Germinal center (tissue), 1 donor: ENCODE measurements around the gene OR5I1.
"Not testable (repeated sequence)": the region's sequence is repeated elsewhere in the genome, so short reads cannot be mapped to it uniquely, and the experiment has no call there.

Experiments used
- DNase-seq: peaks from one replicate; pipeline ENCODE4 v3.0.0; 2012; ENCODE audit warnings: mixed read lengths, low spot score

The OR5I1 gene

DNA sequence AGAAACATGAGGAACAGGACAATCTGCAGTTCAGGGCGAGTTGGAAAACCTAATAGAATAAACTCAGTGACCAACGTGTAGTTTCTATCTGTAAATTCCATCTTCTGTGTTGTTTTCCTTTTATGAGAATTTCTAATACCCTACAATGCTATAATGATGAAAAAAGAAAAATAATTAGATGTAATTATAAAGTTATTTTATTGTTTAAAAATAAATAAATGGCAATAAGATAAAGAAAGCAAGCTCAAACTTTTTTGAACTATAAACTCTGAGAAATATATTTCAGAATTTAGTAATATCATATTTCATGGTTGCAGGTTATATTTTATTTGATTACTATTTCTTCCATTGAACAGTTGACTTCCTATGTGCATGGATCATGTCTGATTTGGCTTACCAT is at the start of gene OR5I1:
TSS of gene OR5I1 (minus strand) at position 101 of the 400 bp plus-strand sequence. CDS start at position 101, 0 bp downstream.
- no peak for DNase-seq

GRCh38 chr11:55970935-55971334 is 34.7 kb upstream of the OR5I1 start:
- DNase-seq, result no peak

GRCh38 chr11:55969845-55970244 is 33.6 kb upstream of the OR5I1 start, which contains the start of gene OR10AG1:
Gene OR10AG1 (minus strand): TSS chr11:55969945. CDS start chr11:55969907, 38 bp downstream.
- DNase-seq, result no peak

GRCh38 chr11:55967914-55968313 is 31.7 kb upstream of the OR5I1 start:
- DNase-seq, result no peak

GRCh38 chr11:55966391-55966790 is 30.2 kb upstream of the OR5I1 start:
- no peak for DNase-seq

- DNase-seq, result no peak
These were observed 20.3 kb upstream of the OR5I1 start for GRCh38 chr11:55956521-55956920.

- no peak for DNase-seq
These were observed 13.1 kb upstream of the OR5I1 start for GRCh38 chr11:55949330-55949729.

DNA sequence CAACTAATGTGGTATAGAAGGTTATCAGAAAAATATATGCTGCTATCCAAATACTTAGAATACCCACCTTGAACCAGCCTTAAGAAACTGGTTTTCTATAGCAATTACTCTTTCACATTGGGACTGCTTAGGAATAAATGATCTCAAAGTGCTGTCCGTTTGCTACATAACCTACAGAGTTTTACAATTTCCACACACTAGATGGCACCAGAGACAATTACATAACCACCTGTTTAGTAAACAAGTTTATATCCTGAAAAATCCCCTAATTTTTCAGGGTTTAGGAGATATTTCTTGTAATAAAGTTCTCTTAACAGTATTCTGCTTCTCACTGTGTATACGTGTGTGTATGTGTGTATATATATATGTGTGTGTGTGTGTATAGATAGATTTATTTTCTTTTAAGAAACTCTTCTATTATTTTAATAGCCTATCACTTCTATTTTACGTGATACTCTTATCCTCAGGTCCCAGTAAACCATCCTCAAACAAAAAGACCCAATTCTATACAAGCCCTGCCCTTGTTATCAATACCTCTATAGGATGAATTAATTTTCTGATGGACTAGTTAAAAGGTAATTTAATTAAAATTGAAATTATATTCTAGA is 6.7 kb upstream of the OR5I1 start:
- DNase-seq, result no peak

- DNase-seq, result no peak
These were observed 15.7 kb downstream of the OR5I1 start for GRCh38 chr11:55920537-55920936.

GRCh38 chr11:55914482-55914881 is 21.7 kb downstream of the OR5I1 start, which contains the start of gene OR5W2:
Gene OR5W2 (minus strand): TSS chr11:55914582. CDS start chr11:55914582, 0 bp downstream.
- DNase-seq, result no peak

- DNase-seq, result no peak
These were observed 33.9 kb downstream of the OR5I1 start for GRCh38 chr11:55902308-55902707.

DNA sequence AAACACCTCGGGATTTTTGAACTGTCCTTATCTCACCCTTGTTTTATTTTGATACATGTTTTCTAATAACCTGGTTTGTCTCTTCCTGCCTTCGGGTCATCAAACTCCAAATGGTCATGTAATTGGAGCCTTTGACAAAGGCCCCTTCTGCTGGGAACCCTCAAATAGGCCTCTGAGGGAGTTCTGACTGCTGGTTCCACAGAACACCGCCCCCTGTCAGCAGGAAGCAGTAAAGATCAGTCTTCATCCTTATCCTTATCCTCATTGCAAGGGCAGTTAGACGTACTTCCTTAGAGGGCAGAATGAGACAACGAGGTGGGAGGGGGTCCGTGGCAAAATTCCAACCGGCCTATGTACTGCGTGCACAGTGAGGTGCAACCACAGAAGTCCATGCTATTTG is 41.0 kb downstream of the OR5I1 start:
- DNase-seq, result no peak

- not testable (repeated sequence) for DNase-seq
These were observed 50.7 kb downstream of the OR5I1 start for GRCh38 chr11:55885481-55885880.
